PFSK-1 (cell line): ENCODE results near the gene PPP2R2C.

ENCODE experiments used
- POLR2AphosphoS5 ChIP-seq: IDR thresholded peaks from 2 replicates; pipeline ENCODE4 v1.6.1; 2012; ENCODE audit warnings: low read depth, mild to moderate bottlenecking, control low read depth, low read length, moderate library complexity
- REST ChIP-seq, 2 experiments: IDR thresholded peaks; 2 replicates each; pipeline versions ENCODE4 v1.6.1 to v1.8.0; 2011 to 2012; ENCODE audit warnings: low read depth in 2 of 2, low read length in 2 of 2, control low read depth in 1 of 2, inconsistent platforms in 1 of 2, mild to moderate bottlenecking in 1 of 2, moderate library complexity in 1 of 2; ENCODE audit not compliant: insufficient read depth in 1 of 2

GRCh38 chr4:6329478-6330383 lies 142.7 kb downstream of the PPP2R2C start:
- TF ChIP-seq REST (IDR thresholded peaks at IDR 0.05; ENCODE audit: insufficient read depth in 1 of 2, low read depth in 2 of 2, low read length in 2 of 2) (no peak), POLR2AphosphoS5 (no peak)
